ENCODE data around the gene HSF2BP. TPM values are rescaled to one million over a fixed set of nuclear protein-coding genes. Genes with fewer than 3 reads are reported as not detected.
"Not testable (repeated sequence)": the region's sequence is repeated elsewhere in the genome, so short reads cannot be mapped to it uniquely, and the experiment has no call there.

Gene HSF2BP
- total and polyA plus RNA-seq, 8 donors, result 0.11 to 0.32 (median 0.22) TPM

DNA sequence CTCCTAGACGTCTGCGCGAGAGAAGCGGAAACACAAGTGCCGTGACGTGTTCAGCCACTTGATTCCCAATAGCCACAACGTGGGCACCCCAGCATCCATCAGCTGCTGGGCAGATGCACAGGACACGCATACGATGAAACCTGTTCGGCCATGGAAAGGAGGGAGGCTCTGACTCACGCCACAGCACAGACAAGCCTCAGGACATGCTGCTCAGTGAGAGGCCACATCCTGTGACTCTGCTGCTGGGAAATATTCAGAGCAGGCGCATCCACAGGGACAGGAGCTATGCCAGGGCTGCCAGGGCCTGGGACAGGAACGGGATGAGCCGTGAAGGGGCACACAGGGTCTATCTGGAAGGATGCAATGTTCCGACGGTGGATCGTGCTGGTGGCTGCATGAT lies 171.1 kb downstream of the HSF2BP start:
- ATAC-seq; H3K27me3 ChIP-seq; H3K9me3 ChIP-seq; H3K36me3 ChIP-seq; H3K4me1 ChIP-seq; FAIRE-seq; intact Hi-C loops (cut with DNase I); DNase-seq; H3K27ac ChIP-seq; H3K4me3 ChIP-seq: not testable (repeated sequence)
- WGBS, 2 donors, result no CpG with 5 or more reads among the region's 17 CpGs

DNA sequence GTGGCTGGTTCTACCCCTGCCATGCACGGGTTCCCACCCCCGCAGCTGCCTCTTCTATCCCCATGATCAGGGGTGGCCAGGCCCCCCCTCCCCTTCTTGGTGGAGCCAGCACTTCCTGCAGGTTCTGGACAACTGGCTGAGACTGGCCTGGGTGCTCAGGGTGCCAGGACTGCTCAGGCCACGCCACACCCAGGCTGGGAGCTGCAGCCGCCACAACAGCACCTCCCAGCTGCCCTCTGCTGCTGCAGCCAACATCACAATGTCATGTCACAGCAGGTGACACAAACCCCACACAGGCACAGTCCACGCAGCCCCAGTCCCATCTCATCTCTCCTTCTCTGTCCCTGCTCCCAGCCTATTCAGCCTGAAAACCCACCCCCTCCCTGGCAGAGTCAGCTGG lies 173.2 kb downstream of the HSF2BP start:
- DNase-seq; intact Hi-C loops (cut with DNase I); H3K9me3 ChIP-seq; H3K4me3 ChIP-seq; H3K4me1 ChIP-seq; H3K27me3 ChIP-seq; H3K27ac ChIP-seq; H3K36me3 ChIP-seq; FAIRE-seq: not testable (repeated sequence)
- ATAC-seq, result peak in 2 of 4 donors; percentile 25 to 49
- WGBS, 2 donors, result no CpG with 5 or more reads among the region's 5 CpGs

DNA sequence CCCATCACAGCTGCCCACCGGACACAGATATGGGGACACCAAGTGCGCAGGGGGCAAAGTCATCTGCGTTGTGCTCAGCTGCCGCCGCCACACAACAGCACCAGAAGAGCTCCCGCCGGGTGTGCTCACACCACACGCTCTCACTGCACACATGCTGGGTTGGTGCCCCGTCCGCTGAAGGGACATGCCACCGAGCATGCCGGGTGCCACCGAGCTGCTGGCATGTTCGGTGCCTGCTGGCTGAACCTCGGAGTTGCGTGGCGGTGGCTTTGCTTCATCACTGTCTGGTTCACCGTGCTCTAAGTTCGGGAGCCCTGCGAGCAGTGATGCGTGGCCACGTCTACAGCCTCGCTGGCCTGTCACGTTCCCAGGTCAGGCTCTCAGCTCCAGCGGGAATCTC lies 174.3 kb downstream of the HSF2BP start:
- no CpG with 5 or more reads among the region's 25 CpGs for WGBS, 2 donors
- FAIRE-seq, ATAC-seq: not testable (repeated sequence)

DNA sequence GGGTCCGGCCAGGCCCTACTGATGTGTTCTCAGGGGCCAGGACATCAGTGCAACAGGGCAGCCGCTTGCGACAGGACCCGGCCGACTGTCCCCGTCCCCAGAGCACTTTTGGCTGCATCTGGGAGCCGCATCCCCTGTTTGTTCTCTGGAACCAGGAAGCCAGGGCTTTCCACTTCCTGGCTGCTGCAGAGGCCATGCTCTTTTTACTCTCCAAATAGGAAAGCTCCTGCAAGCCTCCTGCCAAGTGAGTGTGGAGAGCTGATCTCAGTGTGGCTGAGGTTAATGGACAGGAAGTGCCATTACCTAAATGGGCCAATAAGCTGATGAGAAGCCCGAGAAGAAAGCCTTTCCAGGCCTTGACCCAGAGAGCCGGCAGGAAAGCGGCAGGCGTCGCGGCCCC lies 180.1 kb downstream of the HSF2BP start:
- H3K36me3 ChIP-seq; H3K4me1 ChIP-seq; FAIRE-seq; H3K27me3 ChIP-seq; DNase-seq; H3K27ac ChIP-seq; H3K9me3 ChIP-seq; intact Hi-C loops (cut with DNase I); H3K4me3 ChIP-seq: not testable (repeated sequence)
- ATAC-seq, result peak in 1 of 4 donors; percentile 5
- WGBS, 2 donors, result no CpG with 5 or more reads among the region's 13 CpGs

More for the DNA sequence above, 174.3 kb downstream of the HSF2BP start:
- intact Hi-C loops (cut with DNase I); H3K27ac ChIP-seq; H3K36me3 ChIP-seq; H3K4me3 ChIP-seq; H3K4me1 ChIP-seq; H3K9me3 ChIP-seq; DNase-seq; H3K27me3 ChIP-seq: not testable (repeated sequence)

Small RNAs within 50 kb of the gene (microRNA-seq; reads per million reads assigned to microRNA genes)
- 0 reads per million in 2 donors for gene MIR6070

Other genes with a start within 250 kb of the HSF2BP start
- gene SIK1, start 232.4 kb downstream of the HSF2BP start, total RNA-seq, result 100 to 1,000 TPM in 1 of 6 donors, 10 to 100 TPM in 2, 1 to 10 TPM in 3; 3.3 to 187 (median 9.2) TPM
- 10 to 100 TPM in 1 of 2 donors, 1 to 10 TPM in 1; 9.7 to 48.6 TPM for gene SIK1, start 232.4 kb downstream of the HSF2BP start, polyA plus RNA-seq
- gene RRP1B, start 72 bp upstream of the HSF2BP start, total RNA-seq, result 10 to 100 TPM in 3 of 6 donors, 1 to 10 TPM in 3; 7.2 to 13.3 (median 9.7) TPM
- 1 to 10 TPM; 4.4 to 5.4 TPM for gene RRP1B, start 72 bp upstream of the HSF2BP start, polyA plus RNA-seq
- gene PDXK, start 59.6 kb upstream of the HSF2BP start, total RNA-seq, result 100 to 1,000 TPM in 1 of 6 donors, 10 to 100 TPM in 5; 63.2 to 100 (median 65.8) TPM
- 10 to 100 TPM; 65.7 to 66.0 TPM for gene PDXK, start 59.6 kb upstream of the HSF2BP start, polyA plus RNA-seq
- 10 to 100 TPM in 4 of 6 donors, 1 to 10 TPM in 2; 7.4 to 21.3 (median 11.4) TPM for gene CSTB, start 116.8 kb upstream of the HSF2BP start, total RNA-seq
- gene CSTB, start 116.8 kb upstream of the HSF2BP start, polyA plus RNA-seq, result 10 to 100 TPM; 33.8 to 35.6 TPM
- gene RRP1, start 130.1 kb upstream of the HSF2BP start, total RNA-seq, result 10 to 100 TPM in 4 of 6 donors, 1 to 10 TPM in 2; 7.6 to 18.4 (median 12.0) TPM
- 10 to 100 TPM; 15.1 to 17.4 TPM for gene RRP1, start 130.1 kb upstream of the HSF2BP start, polyA plus RNA-seq
- gene AGPAT3, start 205.7 kb upstream of the HSF2BP start, total RNA-seq, result 10 to 100 TPM; 29.1 to 49.6 (median 32.6) TPM
- gene AGPAT3, start 205.7 kb upstream of the HSF2BP start, polyA plus RNA-seq, result 10 to 100 TPM; 13.6 to 18.4 TPM

All from pancreas (tissue), 10 donors.